ENCODE results near the gene GARNL3.

The GARNL3 gene

GRCh38 chr9:127244609-127245601, 19.7 kb upstream of the GARNL3 start:
- Histone ChIP-seq H3F3A (ENCODE audit: low read depth) (no peaks in the 10 kb centered on the region), H3K4me2 (ENCODE audit: low read depth, low read length, poor library complexity, severe bottlenecking) (peak overlapping the region; percentile 57), H3K4me1 (ENCODE audit: insufficient read depth, low read length, poor library complexity, severe bottlenecking) (no peaks in the 10 kb centered on the region), H3K4me3 (ENCODE audit: low read length, poor library complexity, severe bottlenecking) (peak overlapping the region; percentile 65), H3K9me2 (replicated peaks; ENCODE audit: low read depth, low read length) (no peaks in the 10 kb centered on the region), H4K20me1 (ENCODE audit: insufficient read depth, low read length, poor library complexity, severe bottlenecking) (no peaks in the 10 kb centered on the region), H2AFZ (ENCODE audit: low read length) (peak overlapping the region; percentile 87), H3K9me3 (ENCODE audit: insufficient read depth, low read depth, low read length) (no peaks in the 10 kb centered on the region), H3K9ac (ENCODE audit: low read depth, low read length, poor library complexity, severe bottlenecking) (no peak overlapping the region), H3K36me3 (ENCODE audit: insufficient read depth, low read length) (no peaks in the 10 kb centered on the region), H3K79me2 (ENCODE audit: insufficient read depth, low read length) (no peaks in the 10 kb centered on the region), H3K27me3 (ENCODE audit: insufficient read depth, low read length, poor library complexity, severe bottlenecking) (no peaks in the 10 kb centered on the region)
- TF ChIP-seq CTCF (conservative IDR thresholded peaks at IDR 0.05; ENCODE audit: low read length) (no peak), EZH2phosphoT487 (IDR thresholded peaks at IDR 0.05; ENCODE audit: borderline replicate concordance) (no peak)

GRCh38 chr9:127245637-127246164, 18.9 kb upstream of the GARNL3 start:
- H3K79me2 ChIP-seq (ENCODE audit: insufficient read depth, low read length) = no peaks in the 10 kb centered on the region
- no peaks in the 10 kb centered on the region for H3K9me2 ChIP-seq (replicated peaks; ENCODE audit: low read depth, low read length)
- H3K9ac ChIP-seq (ENCODE audit: low read depth, low read length, poor library complexity, severe bottlenecking) = no peak overlapping the region
- H3K4me3 ChIP-seq (ENCODE audit: low read length, poor library complexity, severe bottlenecking) = peak overlapping the region; percentile 65
- H3K4me1 ChIP-seq (ENCODE audit: insufficient read depth, low read length, poor library complexity, severe bottlenecking) = no peaks in the 10 kb centered on the region
- H2AFZ ChIP-seq (ENCODE audit: low read length) = peak overlapping the region; percentile 87
- no peaks in the 10 kb centered on the region for H4K20me1 ChIP-seq (ENCODE audit: insufficient read depth, low read length, poor library complexity, severe bottlenecking)
- H3K9me3 ChIP-seq (ENCODE audit: insufficient read depth, low read depth, low read length) = no peaks in the 10 kb centered on the region
- peak overlapping the region; percentile 57 for H3K4me2 ChIP-seq (ENCODE audit: low read depth, low read length, poor library complexity, severe bottlenecking)
- TF ChIP-seq CTCF (conservative IDR thresholded peaks at IDR 0.05; ENCODE audit: low read length) = no peak
- no peak for TF ChIP-seq EZH2phosphoT487 (IDR thresholded peaks at IDR 0.05; ENCODE audit: borderline replicate concordance)
- H3K27me3 ChIP-seq (ENCODE audit: insufficient read depth, low read length, poor library complexity, severe bottlenecking) = no peaks in the 10 kb centered on the region
- H3F3A ChIP-seq (ENCODE audit: low read depth) = no peaks in the 10 kb centered on the region
- no peaks in the 10 kb centered on the region for H3K36me3 ChIP-seq (ENCODE audit: insufficient read depth, low read length)

- no peaks in the 10 kb centered on the region for H3F3A ChIP-seq (ENCODE audit: low read depth)
- no peak overlapping the region for H2AFZ ChIP-seq (ENCODE audit: low read length)
- no peaks in the 10 kb centered on the region for H4K20me1 ChIP-seq (ENCODE audit: insufficient read depth, low read length, poor library complexity, severe bottlenecking)
- H3K27me3 ChIP-seq (ENCODE audit: insufficient read depth, low read length, poor library complexity, severe bottlenecking) = no peaks in the 10 kb centered on the region
- no peaks in the 10 kb centered on the region for H3K9me2 ChIP-seq (replicated peaks; ENCODE audit: low read depth, low read length)
- no peaks in the 10 kb centered on the region for H3K79me2 ChIP-seq (ENCODE audit: insufficient read depth, low read length)
- no peaks in the 10 kb centered on the region for H3K36me3 ChIP-seq (ENCODE audit: insufficient read depth, low read length)
- H3K4me3 ChIP-seq (ENCODE audit: low read length, poor library complexity, severe bottlenecking) = no peak overlapping the region
- no peak for TF ChIP-seq EZH2phosphoT487 (IDR thresholded peaks at IDR 0.05; ENCODE audit: borderline replicate concordance)
- no peak for TF ChIP-seq CTCF (conservative IDR thresholded peaks at IDR 0.05; ENCODE audit: low read length)
- H3K9ac ChIP-seq (ENCODE audit: low read depth, low read length, poor library complexity, severe bottlenecking) = no peak overlapping the region
- no peaks in the 10 kb centered on the region for H3K4me1 ChIP-seq (ENCODE audit: insufficient read depth, low read length, poor library complexity, severe bottlenecking)
- H3K4me2 ChIP-seq (ENCODE audit: low read depth, low read length, poor library complexity, severe bottlenecking) = no peak overlapping the region
- H3K9me3 ChIP-seq (ENCODE audit: insufficient read depth, low read depth, low read length) = no peaks in the 10 kb centered on the region
Measured at GRCh38 chr9:127248241-127248640, 16.3 kb upstream of the GARNL3 start.

Measured in Loucy (cell line).